ENCODE results near the gene ICAM1. TPM values are rescaled to one million over a fixed set of nuclear protein-coding genes. Genes with fewer than 3 reads are reported as not detected.

The ICAM1 gene
- total RNA-seq, 1 donor from 2014 or later = 0.80 TPM

- Histone ChIP-seq H3K4me2 (no peak overlapping the region), H3K4me3 (no peak overlapping the region), H2AFZ (replicated peaks) (no peak overlapping the region), H3K9ac (no peak overlapping the region), H3K4me1 (no peaks in the 10 kb centered on the region), H3K36me3 (no peaks in the 10 kb centered on the region), H3K27ac (no peak overlapping the region), H3K27me3 (no peaks in the 10 kb centered on the region), H3F3A (ENCODE audit: low read depth) (peaks cover 7% of the 10 kb centered on the region), H4K20me1 (ENCODE audit: low read depth) (no peaks in the 10 kb centered on the region), H3K9me3 (ENCODE audit: low read depth) (no peaks in the 10 kb centered on the region), H3K79me2 (ENCODE audit: low read depth) (no peaks in the 10 kb centered on the region)
- H3K27me3 Mint-ChIP-seq (ENCODE audit: insufficient read depth, low read depth) = peaks cover 5% of the 10 kb centered on the region
- H3K4me1 Mint-ChIP-seq = no peaks in the 10 kb centered on the region
- no peak for DNase-seq (ENCODE audit: low spot score)
- no peak overlapping the region for H3K27ac Mint-ChIP-seq
- no peak for TF ChIP-seq EZH2phosphoT487 (IDR thresholded peaks at IDR 0.05)
- H3K9me3 Mint-ChIP-seq = no peaks in the 10 kb centered on the region
- H3K36me3 Mint-ChIP-seq = no peaks in the 10 kb centered on the region
- H3K4me3 Mint-ChIP-seq = no peak overlapping the region
These were observed 24.4 kb upstream of the ICAM1 start for GRCh38 chr19:10246511-10246910.

GRCh38 chr19:10251792-10252694, 18.9 kb upstream of the ICAM1 start, which contains the start of gene MRPL4:
Gene MRPL4 (plus strand): TSS chr19:10252214. CDS start chr19:10252254, 40 bp downstream.
- peaks cover 7% of the 10 kb centered on the region for H3F3A ChIP-seq (ENCODE audit: low read depth)
- Mint-ChIP-seq H3K27ac (peak within 1 kb of the TSS; percentile 98), H3K9me3 (no peaks in the 10 kb centered on the region), H3K27me3 (ENCODE audit: insufficient read depth, low read depth) (peaks cover 15% of the 10 kb centered on the region), H3K4me3 (peak within 1 kb of the TSS; percentile 99), H3K4me1 (peaks cover 8% of the 10 kb centered on the region), H3K36me3 (peaks cover 10% of the 10 kb centered on the region)
- DNase-seq (ENCODE audit: low spot score) = peak; percentile 98
- peak within 1 kb of the TSS; percentile 89 for H3K4me3 ChIP-seq
- H3K36me3 ChIP-seq = no peaks in the 10 kb centered on the region
- peaks cover 7% of the 10 kb centered on the region for H3K79me2 ChIP-seq (ENCODE audit: low read depth)
- H3K9me3 ChIP-seq (ENCODE audit: low read depth) = no peaks in the 10 kb centered on the region
- no peaks in the 10 kb centered on the region for H3K27me3 ChIP-seq
- TF ChIP-seq, protein P1, sequence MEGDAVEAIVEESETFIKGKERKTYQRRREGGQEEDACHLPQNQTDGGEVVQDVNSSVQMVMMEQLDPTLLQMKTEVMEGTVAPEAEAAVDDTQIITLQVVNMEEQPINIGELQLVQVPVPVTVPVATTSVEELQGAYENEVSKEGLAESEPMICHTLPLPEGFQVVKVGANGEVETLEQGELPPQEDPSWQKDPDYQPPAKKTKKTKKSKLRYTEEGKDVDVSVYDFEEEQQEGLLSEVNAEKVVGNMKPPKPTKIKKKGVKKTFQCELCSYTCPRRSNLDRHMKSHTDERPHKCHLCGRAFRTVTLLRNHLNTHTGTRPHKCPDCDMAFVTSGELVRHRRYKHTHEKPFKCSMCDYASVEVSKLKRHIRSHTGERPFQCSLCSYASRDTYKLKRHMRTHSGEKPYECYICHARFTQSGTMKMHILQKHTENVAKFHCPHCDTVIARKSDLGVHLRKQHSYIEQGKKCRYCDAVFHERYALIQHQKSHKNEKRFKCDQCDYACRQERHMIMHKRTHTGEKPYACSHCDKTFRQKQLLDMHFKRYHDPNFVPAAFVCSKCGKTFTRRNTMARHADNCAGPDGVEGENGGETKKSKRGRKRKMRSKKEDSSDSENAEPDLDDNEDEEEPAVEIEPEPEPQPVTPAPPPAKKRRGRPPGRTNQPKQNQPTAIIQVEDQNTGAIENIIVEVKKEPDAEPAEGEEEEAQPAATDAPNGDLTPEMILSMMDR (IDR thresholded peaks at IDR 0.05) = no peak
- TF ChIP-seq EZH2phosphoT487 (IDR thresholded peaks at IDR 0.05) (no peak), EZH2 (IDR thresholded peaks at IDR 0.05) (no peak)
- H3K9ac ChIP-seq = peak within 1 kb of the TSS; percentile 34
- peak within 1 kb of the TSS; percentile 92 for H2AFZ ChIP-seq (replicated peaks)
- peak within 1 kb of the TSS; percentile 98 for H3K4me2 ChIP-seq
- no peaks in the 10 kb centered on the region for H4K20me1 ChIP-seq (ENCODE audit: low read depth)
- H3K4me1 ChIP-seq = peaks cover 6% of the 10 kb centered on the region
- no peak within 1 kb of the TSS for H3K27ac ChIP-seq

DNA sequence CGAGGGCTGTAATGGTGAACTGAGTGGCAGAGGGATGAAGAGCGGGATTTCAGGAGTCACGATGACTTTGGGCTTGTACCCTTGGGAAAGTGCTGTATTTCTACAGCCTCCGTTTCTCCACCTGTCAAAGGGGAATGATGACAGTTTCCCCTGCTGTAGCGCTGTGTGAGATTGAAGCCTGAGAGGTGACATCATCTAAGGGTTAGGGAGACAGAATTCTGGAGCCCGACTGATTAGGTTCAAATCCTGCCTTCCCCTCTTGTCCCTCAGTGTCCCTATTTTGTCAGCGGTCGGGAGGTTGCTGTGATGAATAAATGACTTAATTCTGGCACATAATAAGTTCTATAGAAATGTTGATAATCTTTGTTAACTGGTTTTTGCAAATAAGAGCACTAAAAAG, 18.2 kb upstream of the ICAM1 start:
- Histone ChIP-seq H3F3A (ENCODE audit: low read depth) (peaks cover 7% of the 10 kb centered on the region), H3K27ac (no peak overlapping the region), H3K4me1 (peaks cover 6% of the 10 kb centered on the region), H3K9ac (peak overlapping the region; percentile 34), H3K36me3 (no peaks in the 10 kb centered on the region), H3K27me3 (no peaks in the 10 kb centered on the region), H4K20me1 (ENCODE audit: low read depth) (no peaks in the 10 kb centered on the region), H3K79me2 (ENCODE audit: low read depth) (peaks cover 7% of the 10 kb centered on the region), H3K4me2 (peak overlapping the region; percentile 98), H2AFZ (replicated peaks) (peak overlapping the region; percentile 92), H3K9me3 (ENCODE audit: low read depth) (no peaks in the 10 kb centered on the region), H3K4me3 (peak overlapping the region; percentile 89)
- TF ChIP-seq, protein P1 (IDR thresholded peaks at IDR 0.05) = no peak
- TF ChIP-seq EZH2 (IDR thresholded peaks at IDR 0.05) (no peak), EZH2phosphoT487 (IDR thresholded peaks at IDR 0.05) (no peak)
- H3K27me3 Mint-ChIP-seq (ENCODE audit: insufficient read depth, low read depth) = peaks cover 12% of the 10 kb centered on the region
- peak overlapping the region; percentile 33 for H3K27ac Mint-ChIP-seq
- DNase-seq (ENCODE audit: low spot score) = no peak
- no peaks in the 10 kb centered on the region for H3K9me3 Mint-ChIP-seq
- peak overlapping the region; percentile 99 for H3K4me3 Mint-ChIP-seq
- peaks cover 8% of the 10 kb centered on the region for H3K4me1 Mint-ChIP-seq
- H3K36me3 Mint-ChIP-seq = peaks cover 16% of the 10 kb centered on the region

- Histone ChIP-seq H3K79me2 (ENCODE audit: low read depth) (peaks cover 7% of the 10 kb centered on the region), H3K27me3 (no peaks in the 10 kb centered on the region), H3K4me3 (no peak overlapping the region), H4K20me1 (ENCODE audit: low read depth) (no peaks in the 10 kb centered on the region), H3K36me3 (no peaks in the 10 kb centered on the region), H2AFZ (replicated peaks) (no peak overlapping the region), H3K9ac (no peak overlapping the region), H3K4me1 (peaks cover 6% of the 10 kb centered on the region), H3K4me2 (no peak overlapping the region), H3K9me3 (ENCODE audit: low read depth) (no peaks in the 10 kb centered on the region), H3F3A (ENCODE audit: low read depth) (peaks cover 11% of the 10 kb centered on the region), H3K27ac (no peak overlapping the region)
- TF ChIP-seq, protein P1 (IDR thresholded peaks at IDR 0.05) = no peak
- TF ChIP-seq EZH2 (IDR thresholded peaks at IDR 0.05) (no peak), EZH2phosphoT487 (IDR thresholded peaks at IDR 0.05) (no peak)
- H3K4me3 Mint-ChIP-seq = peak overlapping the region; percentile 99
- H3K9me3 Mint-ChIP-seq = no peaks in the 10 kb centered on the region
- DNase-seq (ENCODE audit: low spot score) = no peak
- H3K27me3 Mint-ChIP-seq (ENCODE audit: insufficient read depth, low read depth) = peaks cover 12% of the 10 kb centered on the region
- peaks cover 8% of the 10 kb centered on the region for H3K4me1 Mint-ChIP-seq
- peaks cover 17% of the 10 kb centered on the region for H3K36me3 Mint-ChIP-seq
- no peak overlapping the region for H3K27ac Mint-ChIP-seq
These were observed 16.7 kb upstream of the ICAM1 start for GRCh38 chr19:10254244-10254643.

Measured in neural progenitor cell (in vitro differentiated cells).